Activated CD8-positive, alpha-beta T cell treated with anti-CD3 and anti-CD28 coated beads for 36 hours (primary cell): ENCODE data around the gene PAK3. TPM values are rescaled to one million over a fixed set of nuclear protein-coding genes. Genes with fewer than 3 reads are reported as not detected.

Experiments
- ATAC-seq: fragments of 200-7000 bp; cut with Tn5 transposase; one replicate; pipeline ENCODE4 v1.10.0; 2021; ENCODE audit warnings: mild to moderate bottlenecking, moderate library complexity
- CTCF ChIA-PET: fragments of 350-600 bp; sonication (Branson Sonifier 250); formaldehyde crosslinking; loops from one replicate; lab custom pipeline; 2021; ENCODE audit warnings: antibody characterized with exemption; lab: Charles Lee
- POLR2A ChIA-PET: fragments of 350-600 bp; sonication (Branson Sonifier 250); formaldehyde crosslinking; loops from one replicate; lab custom pipeline; 2021; ENCODE audit warnings: antibody characterized with exemption; lab: Charles Lee
- DNase-seq: peaks from one replicate; pipeline ENCODE4 v3.0.0-alpha.2; 2020
- H3K27ac Mint-ChIP-seq: one replicate; pipeline ENCODE4 v1.8.0; 2021; ENCODE audit warnings: mild to moderate bottlenecking, mixed read lengths
- H3K27me3 Mint-ChIP-seq: one replicate; pipeline ENCODE4 v1.8.0; 2021; ENCODE audit warnings: mixed read lengths
- H3K36me3 Mint-ChIP-seq: one replicate; pipeline ENCODE4 v1.8.0; 2021; ENCODE audit warnings: low read depth, mixed read lengths
- H3K4me1 Mint-ChIP-seq: one replicate; pipeline ENCODE4 v1.8.0; 2021; ENCODE audit warnings: low read depth, mixed read lengths
- H3K4me3 Mint-ChIP-seq: one replicate; pipeline ENCODE4 v1.8.0; 2021; ENCODE audit warnings: mild to moderate bottlenecking, moderate library complexity, mixed read lengths
- H3K9me3 Mint-ChIP-seq: one replicate; pipeline ENCODE4 v1.8.0; 2021; ENCODE audit warnings: mixed read lengths
- CTCF ChIP-seq: fragments of 200-600 bp; IDR thresholded peaks from one replicate; pipeline ENCODE4 v1.8.0; 2022; ENCODE audit warnings: antibody characterized with exemption, mild to moderate bottlenecking
- intact Hi-C: fragments of 100-400 bp; cut with micrococcal nuclease; formaldehyde crosslinking; loops from one replicate; pipeline ENCODE4 v1.10.0; 2022
- total RNA-seq, 2 experiments: library from RNA; stranded (reverse); gene quantifications; one replicate each; pipeline ENCODE4 v1.2.3, GENCODE V29; 2021

Gene PAK3
- total RNA-seq, 2 experiments from 2014 or later = 0.07 to 0.18 TPM

- ATAC-seq (peak; percentile 66), DNase-seq (peak; percentile 20)
- H3K36me3 Mint-ChIP-seq = no peaks in the 10 kb centered on the region
- peaks cover 8% of the 10 kb centered on the region for H3K4me1 Mint-ChIP-seq
- H3K9me3 Mint-ChIP-seq = no peaks in the 10 kb centered on the region
- no peak overlapping the region for H3K4me3 Mint-ChIP-seq
- intact Hi-C loops = no loop called here
- H3K27me3 Mint-ChIP-seq = no peaks in the 10 kb centered on the region
- ChIA-PET POLR2A (no interaction called here), CTCF (no interaction called here)
- H3K27ac Mint-ChIP-seq = peak overlapping the region; percentile 66
- TF ChIP-seq CTCF = no peak
Measured at GRCh38 chrX:111124418-111124817, 28.4 kb downstream of the PAK3 start.

GRCh38 chrX:111127038-111127437 lies 31.0 kb downstream of the PAK3 start:
- H3K27ac Mint-ChIP-seq = no peak overlapping the region
- CTCF ChIA-PET = no interaction called here
- POLR2A ChIA-PET = no interaction called here
- H3K4me1 Mint-ChIP-seq = peaks cover 16% of the 10 kb centered on the region
- H3K36me3 Mint-ChIP-seq = no peaks in the 10 kb centered on the region
- H3K27me3 Mint-ChIP-seq = no peaks in the 10 kb centered on the region
- no peak for TF ChIP-seq CTCF
- ATAC-seq (no peak), DNase-seq (no peak)
- intact Hi-C loops = no loop called here
- H3K4me3 Mint-ChIP-seq = no peak overlapping the region
- H3K9me3 Mint-ChIP-seq = no peaks in the 10 kb centered on the region

GRCh38 chrX:111129921-111130320 lies 33.9 kb downstream of the PAK3 start:
- no peak overlapping the region for H3K27ac Mint-ChIP-seq
- CTCF ChIA-PET = no interaction called here

GRCh38 chrX:111131572-111131971 lies 35.6 kb downstream of the PAK3 start:
- intact Hi-C loops = no loop called here
- no peak for ATAC-seq
- Mint-ChIP-seq H3K27ac (no peak overlapping the region), H3K9me3 (no peaks in the 10 kb centered on the region), H3K36me3 (no peaks in the 10 kb centered on the region), H3K4me1 (peaks cover 8% of the 10 kb centered on the region), H3K27me3 (no peaks in the 10 kb centered on the region), H3K4me3 (no peak overlapping the region)
- ChIA-PET CTCF (no interaction called here), POLR2A (no interaction called here)
- TF ChIP-seq CTCF = no peak
- DNase-seq = no peak

More at GRCh38 chrX:111129921-111130320, 33.9 kb downstream of the PAK3 start:
- POLR2A ChIA-PET = no interaction called here
- no peak for TF ChIP-seq CTCF
- peak; percentile 49 for ATAC-seq
- Mint-ChIP-seq H3K9me3 (no peaks in the 10 kb centered on the region), H3K36me3 (no peaks in the 10 kb centered on the region), H3K4me1 (peaks cover 8% of the 10 kb centered on the region), H3K27me3 (no peaks in the 10 kb centered on the region), H3K4me3 (no peak overlapping the region)
- DNase-seq = peak; percentile 2
- intact Hi-C loops = no loop called here

- Mint-ChIP-seq H3K9me3 (no peaks in the 10 kb centered on the region), H3K4me3 (no peak overlapping the region), H3K27me3 (no peaks in the 10 kb centered on the region), H3K4me1 (peaks cover 8% of the 10 kb centered on the region), H3K36me3 (no peaks in the 10 kb centered on the region), H3K27ac (no peak overlapping the region)
- no peak for TF ChIP-seq CTCF
- intact Hi-C loops = no loop called here
- ChIA-PET POLR2A (no interaction called here), CTCF (no interaction called here)
- ATAC-seq = no peak
- no peak for DNase-seq
Measured at GRCh38 chrX:111133389-111133788, 37.4 kb downstream of the PAK3 start.
